Measurements from ENCODE around the gene STAB2.

GRCh38 chr12:103799857-103800771 lies 213.0 kb downstream of the STAB2 start:
- no peak for TF ChIP-seq CTCF (IDR thresholded peaks at IDR 0.05)
- no peak for TF ChIP-seq POLR2A (IDR thresholded peaks at IDR 0.05)

Data from sigmoid colon (tissue), 3 donors.